Common myeloid progenitor, CD34-positive (primary cell): Measurements from ENCODE around the gene GMFB. TPM values are rescaled to one million over a fixed set of nuclear protein-coding genes. Genes with fewer than 3 reads are reported as not detected.
A peak's percentile ranks its signal among the peaks of the same experiment; 100 is the strongest.

Source experiments
- CTCF ChIA-PET: fragments of 350-600 bp; sonication (Branson Sonifier 250); formaldehyde crosslinking; loops from one replicate; lab custom pipeline; 2021; ENCODE audit warnings: antibody characterized with exemption; lab: Charles Lee
- POLR2A ChIA-PET: fragments of 350-600 bp; sonication (Branson Sonifier 250); formaldehyde crosslinking; loops from one replicate; lab custom pipeline; 2021; ENCODE audit warnings: antibody characterized with exemption; lab: Charles Lee
- DNase-seq, 3 donors: peaks; one replicate each; pipeline versions ENCODE4 v3.0.0 to v3.0.0-alpha.2; 2013
- H3K27ac ChIP-seq, 2 experiments: 1 replicate in 1 of 2; 2 replicates in 1 of 2; pipeline ENCODE4 v1.7.0; 2013; ENCODE audit warnings: inconsistent platforms in 2 of 2, low read length in 2 of 2, mild to moderate bottlenecking in 2 of 2, low read depth in 1 of 2, moderate library complexity in 1 of 2; ENCODE audit not compliant: severe bottlenecking in 2 of 2, insufficient read depth in 1 of 2, poor library complexity in 1 of 2
- H3K27me3 ChIP-seq, 5 experiments: replicated peaks in 2 of 5; 1 replicate in 3 of 5; 2 replicates in 2 of 5; pipeline versions ENCODE4 v1.6.1 to v1.7.0; 2013; ENCODE audit warnings: low read length in 4 of 5, mild to moderate bottlenecking in 2 of 5, moderate library complexity in 2 of 5, inconsistent platforms in 1 of 5; ENCODE audit not compliant: insufficient read depth in 5 of 5, control insufficient read depth in 4 of 5
- H3K36me3 ChIP-seq, 4 experiments: 1 replicate in 2 of 4; 2 replicates in 2 of 4; pipeline versions ENCODE4 v1.6.1 to v1.7.0; 2013; ENCODE audit warnings: low read length in 3 of 4, control low read depth in 1 of 4, mild to moderate bottlenecking in 1 of 4; ENCODE audit not compliant: control insufficient read depth in 4 of 4, insufficient read depth in 4 of 4
- H3K4me1 ChIP-seq, 4 experiments: 1 replicate in 3 of 4; 2 replicates in 1 of 4; pipeline versions ENCODE4 v1.6.1 to v1.7.1; 2013; ENCODE audit warnings: low read length in 3 of 4, mild to moderate bottlenecking in 3 of 4, control low read depth in 1 of 4, inconsistent platforms in 1 of 4, moderate library complexity in 1 of 4; ENCODE audit not compliant: control insufficient read depth in 4 of 4, insufficient read depth in 4 of 4; ENCODE audit errors: control extremely low read depth in 1 of 4
- H3K4me3 ChIP-seq, 7 experiments: 1 replicate in 4 of 7; 2 replicates in 3 of 7; pipeline versions ENCODE4 v1.5.1 to v1.7.0; 2013; ENCODE audit warnings: mild to moderate bottlenecking in 7 of 7, low read length in 6 of 7, moderate library complexity in 6 of 7, inconsistent platforms in 2 of 7, low read depth in 2 of 7, control low read depth in 1 of 7; ENCODE audit not compliant: insufficient read depth in 4 of 7, control insufficient read depth in 1 of 7; ENCODE audit errors: extremely low read depth in 1 of 7
- H3K9me3 ChIP-seq, 5 experiments: 1 replicate in 4 of 5; 2 replicates in 1 of 5; pipeline versions ENCODE4 v1.6.1 to v1.7.1; 2013; ENCODE audit warnings: low read length in 4 of 5, mild to moderate bottlenecking in 2 of 5, inconsistent platforms in 1 of 5, low read depth in 1 of 5, moderate library complexity in 1 of 5; ENCODE audit not compliant: control insufficient read depth in 4 of 5, insufficient read depth in 2 of 5; ENCODE audit errors: control extremely low read depth in 1 of 5
- WGBS: methylation state at CpG from one replicate; pipeline ENCODE4 v1.1.5; 2013; ENCODE audit not compliant: insufficient coverage; 5-methylcytosine and 5-hydroxymethylcytosine counted together
- polyA plus RNA-seq: library from polyadenylated mRNA; unstranded; fragments of 120-200 nt; gene quantifications from one replicate; pipeline ENCODE4 v1.2.1, GENCODE V29; 2013

Gene GMFB
- polyA plus RNA-seq = 42.4 TPM

DNA sequence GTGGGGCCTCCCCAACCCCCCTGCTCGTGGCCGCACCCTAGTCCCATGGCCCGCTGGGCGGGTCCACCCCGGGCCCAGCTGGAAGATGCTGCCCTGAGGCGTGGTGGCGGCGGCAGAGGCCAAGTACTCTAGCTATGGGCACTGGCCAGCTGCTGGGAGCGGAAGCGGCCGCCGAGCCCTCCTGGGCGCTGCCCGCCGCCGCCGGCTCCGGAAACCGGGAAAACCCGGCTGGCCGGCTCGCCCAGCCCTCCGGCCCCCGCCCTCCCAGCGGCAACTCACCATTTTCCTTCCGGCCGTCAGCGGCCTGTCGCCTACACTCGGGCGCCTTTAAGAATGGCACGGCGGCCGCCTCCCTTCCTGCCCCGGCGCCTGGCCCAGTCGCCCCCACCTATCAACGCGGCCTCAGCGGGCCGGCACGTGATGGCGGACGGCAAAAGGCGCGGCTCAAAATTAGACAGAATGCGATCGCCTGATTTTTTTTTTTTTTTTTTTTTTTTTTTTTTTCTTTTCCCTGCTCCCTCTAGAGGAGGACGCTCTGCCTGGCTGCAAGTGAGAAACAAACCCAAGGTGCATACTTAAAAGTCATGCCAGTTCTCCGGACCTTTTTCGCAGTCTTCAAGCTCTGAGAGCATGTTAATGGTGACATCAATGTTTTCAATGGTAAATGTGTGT, at the start of gene GMFB:
GMFB (minus strand) TSS at position 335 of the 672 bp plus-strand sequence; CDS start at position 282, 53 bp downstream.
- CTCF ChIA-PET = interaction anchor here (0.6 to 2.4 kb wide), 10 partner anchors 9 to 1790 kb away, joined by 3 to 7 read pairs (median 3); no protein-coding TSS in a partner anchor
- peaks cover 14 to 47% (median 34%) of the 10 kb centered on the region in 4 experiments for H3K4me1 ChIP-seq

DNA sequence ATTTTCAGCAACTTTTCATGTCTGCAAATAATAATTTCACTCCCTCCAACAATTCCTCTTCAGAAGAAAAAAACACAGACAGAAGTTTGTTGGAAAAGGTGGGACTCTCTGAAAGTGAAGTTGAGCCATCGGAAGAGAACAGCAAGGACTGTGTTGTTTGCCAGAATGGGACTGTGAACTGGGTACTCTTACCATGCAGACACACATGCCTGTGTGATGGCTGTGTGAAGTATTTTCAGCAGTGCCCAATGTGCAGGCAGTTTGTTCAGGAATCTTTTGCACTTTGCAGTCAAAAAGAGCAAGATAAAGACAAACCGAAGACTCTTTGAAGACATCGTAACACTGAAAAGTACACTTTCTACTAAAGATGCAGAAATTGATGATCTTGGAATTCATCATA, 49.3 kb upstream of the GMFB start:
- ChIA-PET POLR2A (no interaction called here), CTCF (interaction anchor here (0.8 kb wide), 1 partner anchor 30 kb away, joined by 3 read pairs; no protein-coding TSS in a partner anchor)
- Histone ChIP-seq H3K27ac (no peak overlapping the region), H3K4me1 (no peaks in the 10 kb centered on the region), H3K4me3 (no peak overlapping the region), H3K27me3 (no peaks in the 10 kb centered on the region), H3K9me3 (no peaks in the 10 kb centered on the region), H3K36me3 (peaks cover 5 to 10% (median 5%) of the 10 kb centered on the region in 4 experiments)
- WGBS = 83% methylated on average over 1 of the region's 3 CpGs
- DNase-seq = no peak

More for the DNA sequence above, at the start of gene GMFB:
- Histone ChIP-seq H3K4me3 (peak within 1 kb of the TSS; percentile 56 to 96 (median 88)), H3K27me3 (no peaks in the 10 kb centered on the region), H3K9me3 (no peaks in the 10 kb centered on the region), H3K36me3 (no peaks in the 10 kb centered on the region), H3K27ac (peak within 1 kb of the TSS; percentile 74 to 89)
- POLR2A ChIA-PET = interaction anchor here (0.6 to 2.3 kb wide), 3 partner anchors 13 to 47 kb away, joined by 3 to 5 read pairs (median 5); no protein-coding TSS in a partner anchor
- peak; percentile 92 to 96 (median 94) for DNase-seq
- WGBS = 0% methylated on average over 39 of the region's 51 CpGs

DNA sequence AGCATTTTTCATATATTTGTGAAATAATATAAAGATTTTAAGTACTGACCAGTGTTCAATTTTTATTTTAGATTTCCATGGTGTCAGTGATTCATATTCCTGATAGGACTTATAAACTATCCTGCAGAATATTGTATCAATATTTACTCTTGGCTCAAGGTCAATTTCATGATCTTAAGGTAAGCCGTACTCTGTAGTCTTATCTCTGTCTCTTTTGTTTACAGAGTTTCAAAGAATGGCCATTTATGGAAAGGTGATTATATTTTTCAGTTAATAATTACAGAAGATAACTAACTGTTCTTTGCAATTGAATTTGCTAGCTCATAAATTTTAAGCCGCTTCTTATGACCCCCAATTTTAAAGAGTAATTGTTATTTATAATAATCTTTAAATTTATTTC, 48.9 kb upstream of the GMFB start:
- Histone ChIP-seq H3K4me1 (no peaks in the 10 kb centered on the region), H3K4me3 (no peak overlapping the region), H3K36me3 (peaks cover 5 to 10% (median 5%) of the 10 kb centered on the region in 4 experiments), H3K27me3 (no peaks in the 10 kb centered on the region), H3K27ac (no peak overlapping the region), H3K9me3 (no peaks in the 10 kb centered on the region)
- DNase-seq = no peak
- ChIA-PET POLR2A (no interaction called here), CTCF (no interaction called here)
- WGBS = no CpG with 5 or more reads among the region's 2 CpGs

DNA sequence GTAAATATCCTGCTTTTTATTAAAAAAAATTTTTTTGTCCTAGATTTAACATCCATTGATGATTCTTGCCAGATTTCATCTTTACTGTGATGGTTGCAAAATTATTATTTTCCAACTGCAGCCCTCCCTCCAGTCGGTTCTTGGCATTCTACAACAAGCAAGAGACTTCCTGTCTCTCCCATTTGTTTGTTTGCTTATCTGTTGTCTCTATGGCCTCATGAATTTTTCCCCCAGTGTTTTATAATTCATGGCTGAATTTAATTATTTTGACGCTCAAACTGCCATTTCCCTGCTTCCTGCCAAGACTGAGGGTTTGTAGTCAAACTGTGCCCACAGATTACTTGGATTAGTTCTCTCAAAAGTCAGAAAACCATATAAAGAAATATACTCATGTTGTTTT, 46.9 kb upstream of the GMFB start:
- ChIA-PET POLR2A (no interaction called here), CTCF (interaction anchor here (0.7 kb wide), 1 partner anchor 29 kb away, joined by 3 read pairs; no protein-coding TSS in a partner anchor)
- Histone ChIP-seq H3K4me1 (no peaks in the 10 kb centered on the region), H3K9me3 (no peaks in the 10 kb centered on the region), H3K27me3 (no peaks in the 10 kb centered on the region), H3K36me3 (peaks cover 3 to 10% (median 5%) of the 10 kb centered on the region in 4 experiments), H3K4me3 (no peak overlapping the region), H3K27ac (no peak overlapping the region)
- WGBS = 65% methylated on average over 2 of the region's 2 CpGs
- no peak for DNase-seq

DNA sequence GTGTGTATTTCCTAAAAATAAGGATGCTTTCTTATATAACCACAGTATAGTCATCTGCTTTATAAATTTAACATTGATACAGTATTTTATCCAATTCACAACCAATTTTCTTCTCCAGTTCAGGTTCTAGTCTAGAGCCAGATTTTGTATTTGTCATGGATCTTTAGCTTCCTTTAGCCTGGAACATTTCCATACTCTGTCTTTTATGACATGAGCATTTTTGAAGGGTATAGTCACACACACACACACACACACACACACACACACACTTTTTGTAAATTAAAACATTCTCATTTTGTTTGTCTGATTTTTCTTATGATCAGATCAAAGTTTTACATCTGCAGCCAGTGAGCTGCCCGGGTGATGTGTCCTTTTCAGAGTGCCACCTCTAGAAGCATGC, 46.3 kb upstream of the GMFB start:
- ChIA-PET CTCF (interaction anchor here (0.7 kb wide), 1 partner anchor 29 kb away, joined by 3 read pairs; no protein-coding TSS in a partner anchor), POLR2A (no interaction called here)
- WGBS = no CpG with 5 or more reads among the region's 1 CpG
- no peak for DNase-seq
- Histone ChIP-seq H3K4me3 (no peak overlapping the region), H3K27me3 (no peaks in the 10 kb centered on the region), H3K9me3 (no peaks in the 10 kb centered on the region), H3K4me1 (no peaks in the 10 kb centered on the region), H3K36me3 (peaks cover 3 to 10% (median 5%) of the 10 kb centered on the region in 4 experiments), H3K27ac (no peak overlapping the region)

DNA sequence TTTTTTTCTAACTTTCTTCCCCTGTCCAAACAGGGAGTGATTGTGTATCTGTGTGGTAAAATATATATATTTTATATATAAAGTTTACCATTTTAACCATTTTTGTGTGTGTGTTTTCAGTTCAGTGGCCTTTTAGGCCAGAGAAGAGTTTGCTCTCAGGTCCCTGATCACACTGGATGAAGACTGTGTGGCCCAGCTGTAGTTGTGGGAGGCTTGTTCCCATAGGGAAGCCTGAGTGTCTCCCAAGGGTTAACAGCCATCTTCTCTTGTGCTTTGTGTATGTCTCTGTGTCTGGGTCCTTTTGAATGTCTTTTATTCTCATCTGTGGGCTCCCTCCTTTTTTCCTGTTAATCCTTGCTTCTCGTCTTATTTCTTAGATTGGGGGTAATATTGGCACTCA, 44.3 kb upstream of the GMFB start:
- Histone ChIP-seq H3K27me3 (no peaks in the 10 kb centered on the region), H3K27ac (no peak overlapping the region), H3K9me3 (no peaks in the 10 kb centered on the region), H3K4me1 (no peaks in the 10 kb centered on the region), H3K4me3 (no peak overlapping the region), H3K36me3 (peaks cover 1 to 12% (median 2%) of the 10 kb centered on the region in 4 experiments)
- no peak for DNase-seq
- WGBS = no CpG with 5 or more reads among the region's 1 CpG
- POLR2A ChIA-PET = no interaction called here
- CTCF ChIA-PET = no interaction called here
